Endodermal cell (in vitro differentiated cells): Measurements from ENCODE around the gene NUDT8. TPM values are rescaled to one million over a fixed set of nuclear protein-coding genes. Genes with fewer than 3 reads are reported as not detected.

Source experiments
- DNase-seq: peaks from one replicate; pipeline ENCODE4 v3.0.0-alpha.2; 2017
- H3K27ac ChIP-seq: 2 replicates; pipeline ENCODE4 v1.5.1; 2013; ENCODE audit warnings: mild to moderate bottlenecking, low read depth, low read length, moderate library complexity
- H3K27me3 ChIP-seq: 2 replicates; pipeline ENCODE4 v1.6.1; 2013; ENCODE audit warnings: mild to moderate bottlenecking, low read length, moderate library complexity; ENCODE audit not compliant: insufficient read depth, control insufficient read depth, poor library complexity, severe bottlenecking
- H3K36me3 ChIP-seq: 2 replicates; pipeline ENCODE4 v1.7.0; 2013; ENCODE audit warnings: mild to moderate bottlenecking, low read length, moderate library complexity; ENCODE audit not compliant: control insufficient read depth, insufficient read depth
- H3K4me1 ChIP-seq: one replicate; pipeline ENCODE4 v1.7.0; 2013; ENCODE audit warnings: low read length; ENCODE audit not compliant: control insufficient read depth, insufficient read depth
- H3K4me3 ChIP-seq: 2 replicates; pipeline ENCODE4 v1.5.1; 2013; ENCODE audit warnings: mild to moderate bottlenecking, low read length, moderate library complexity
- H3K9ac ChIP-seq: 2 replicates; pipeline ENCODE4 v1.6.1; 2013; ENCODE audit warnings: mild to moderate bottlenecking, low read length, moderate library complexity; ENCODE audit not compliant: poor library complexity, severe bottlenecking; ENCODE audit errors: extremely low read depth
- H3K9me3 ChIP-seq: 2 replicates; pipeline ENCODE4 v1.6.1; 2013; ENCODE audit warnings: mild to moderate bottlenecking, low read length, moderate library complexity; ENCODE audit not compliant: control insufficient read depth
- H3K27ac Mint-ChIP-seq: 2 replicates; pipeline ENCODE4 v1.8.0; 2020; ENCODE audit warnings: mixed read lengths
- H3K27me3 Mint-ChIP-seq: 2 replicates; pipeline ENCODE4 v1.8.0; 2021; ENCODE audit warnings: mild to moderate bottlenecking, mixed read lengths; ENCODE audit not compliant: insufficient read depth
- H3K36me3 Mint-ChIP-seq: 2 replicates; pipeline ENCODE4 v1.8.0; 2020; ENCODE audit warnings: low read depth, mixed read lengths
- H3K4me1 Mint-ChIP-seq: 2 replicates; pipeline ENCODE4 v1.8.0; 2020; ENCODE audit warnings: mixed read lengths
- H3K4me3 Mint-ChIP-seq: 2 replicates; pipeline ENCODE4 v1.8.0; 2020; ENCODE audit warnings: mild to moderate bottlenecking, moderate library complexity, mixed read lengths
- H3K9me3 Mint-ChIP-seq: 2 replicates; pipeline ENCODE4 v1.8.0; 2020; ENCODE audit warnings: mild to moderate bottlenecking, mixed read lengths
- CTCF ChIP-seq: fragments of 200-600 bp; sonication (generic); conservative IDR thresholded peaks from 2 replicates; pipeline ENCODE4 v1.5.0; 2021; ENCODE audit warnings: antibody characterized with exemption, mild to moderate bottlenecking
- WGBS, 2 experiments: methylation state at CpG; one replicate each; pipeline versions ENCODE4 v1.1.5 to v1.1.7; 2013; ENCODE audit warnings: missing lambda C conversion rate in 2 of 2, mixed read lengths in 1 of 2; ENCODE audit not compliant: insufficient coverage in 1 of 2, insufficient read length in 1 of 2; 5-methylcytosine and 5-hydroxymethylcytosine counted together
- total RNA-seq, 2 donors: library from RNA; stranded (reverse); fragmentation: NEBNext Ultra II Directional in 1 of 2; extraction: Animal tissue kit (Norgen Biotek cat#: 25700) in 1 of 2; gene quantifications; 2 replicates in 1 of 2; 3 replicates in 1 of 2; pipeline ENCODE4 v1.2.1, GENCODE V29; 2021

The NUDT8 gene
- total RNA-seq, 2 donors from 2014 or later = 9.5 to 13.1 TPM

- 91 to 100% methylated on average over 2 of the region's 2 CpGs for WGBS, 2 experiments
- H3K4me1 Mint-ChIP-seq = peaks cover 7% of the 10 kb centered on the region
These were observed 2.1 kb upstream of the NUDT8 start for GRCh38 chr11:67631853-67632174.

GRCh38 chr11:67631411-67631810 is 1.7 kb upstream of the NUDT8 start:
- TF ChIP-seq CTCF = no peak
- H3K9me3 Mint-ChIP-seq = no peaks in the 10 kb centered on the region
- peak overlapping the region; percentile 78 for H3K4me3 ChIP-seq

More at GRCh38 chr11:67631853-67632174, 2.1 kb upstream of the NUDT8 start:
- no peak for TF ChIP-seq CTCF
- Histone ChIP-seq H3K36me3 (no peaks in the 10 kb centered on the region), H3K4me3 (no peak overlapping the region), H3K9ac (no peak overlapping the region), H3K27ac (no peak overlapping the region), H3K4me1 (peaks cover 8% of the 10 kb centered on the region), H3K27me3 (no peaks in the 10 kb centered on the region), H3K9me3 (no peaks in the 10 kb centered on the region)
- no peak overlapping the region for H3K27ac Mint-ChIP-seq
- peaks cover 6% of the 10 kb centered on the region for H3K36me3 Mint-ChIP-seq
- H3K27me3 Mint-ChIP-seq = no peaks in the 10 kb centered on the region
- no peak overlapping the region for H3K4me3 Mint-ChIP-seq
- DNase-seq = no peak
- no peaks in the 10 kb centered on the region for H3K9me3 Mint-ChIP-seq

GRCh38 chr11:67630943-67631331 is 1.2 kb upstream of the NUDT8 start:
- Histone ChIP-seq H3K9me3 (no peaks in the 10 kb centered on the region), H3K4me1 (peaks cover 8% of the 10 kb centered on the region), H3K27me3 (no peaks in the 10 kb centered on the region), H3K4me3 (peak overlapping the region; percentile 78), H3K36me3 (no peaks in the 10 kb centered on the region), H3K27ac (peak overlapping the region; percentile 83), H3K9ac (peak overlapping the region; percentile 25)
- 46 to 65% methylated on average over 7 to 16 of the region's 16 CpGs for WGBS, 2 experiments
- Mint-ChIP-seq H3K4me3 (peak overlapping the region; percentile 65), H3K27ac (peak overlapping the region; percentile 94), H3K27me3 (no peaks in the 10 kb centered on the region), H3K36me3 (peaks cover 14% of the 10 kb centered on the region), H3K4me1 (peaks cover 7% of the 10 kb centered on the region), H3K9me3 (no peaks in the 10 kb centered on the region)
- TF ChIP-seq CTCF = no peak
- DNase-seq = no peak

More at GRCh38 chr11:67631411-67631810, 1.7 kb upstream of the NUDT8 start:
- Mint-ChIP-seq H3K27ac (peak overlapping the region; percentile 94), H3K27me3 (no peaks in the 10 kb centered on the region), H3K4me3 (peak overlapping the region; percentile 65), H3K4me1 (peaks cover 7% of the 10 kb centered on the region), H3K36me3 (peaks cover 10% of the 10 kb centered on the region)
- H3K36me3 ChIP-seq = no peaks in the 10 kb centered on the region
- no peaks in the 10 kb centered on the region for H3K9me3 ChIP-seq
- H3K9ac ChIP-seq = no peak overlapping the region
- no peak overlapping the region for H3K27ac ChIP-seq
- H3K4me1 ChIP-seq = peaks cover 8% of the 10 kb centered on the region
- no peaks in the 10 kb centered on the region for H3K27me3 ChIP-seq
- DNase-seq = peak; percentile 76
- 79 to 100% methylated on average over 1 to 7 of the region's 7 CpGs for WGBS, 2 experiments
